ENCODE results near the gene STK10.

Gene STK10

GRCh38 chr5:172178991-172179989 is 8.7 kb downstream of the STK10 start:
- TF ChIP-seq CTCF (IDR thresholded peaks at IDR 0.05; ENCODE audit: low read depth, low read length): no peak
- no peak for DNase-seq (ENCODE audit: extremely low read depth, low read depth)

- TF ChIP-seq CTCF (IDR thresholded peaks at IDR 0.05; ENCODE audit: low read depth, low read length): no peak
- no peak for DNase-seq (ENCODE audit: extremely low read depth, low read depth)
Measured at GRCh38 chr5:172178301-172178987, 9.6 kb downstream of the STK10 start.

- no peak for DNase-seq (ENCODE audit: extremely low read depth, low read depth)
- no peak for TF ChIP-seq CTCF (IDR thresholded peaks at IDR 0.05; ENCODE audit: low read depth, low read length)
Measured at GRCh38 chr5:172177176-172177575, 10.8 kb downstream of the STK10 start.

- TF ChIP-seq CTCF (IDR thresholded peaks at IDR 0.05; ENCODE audit: low read depth, low read length): no peak
- DNase-seq (ENCODE audit: extremely low read depth, low read depth): no peak
Measured at GRCh38 chr5:172175263-172175719, 12.7 kb downstream of the STK10 start.

GRCh38 chr5:172173564-172174153 is 14.4 kb downstream of the STK10 start:
- DNase-seq (ENCODE audit: extremely low read depth, low read depth): no peak
- no peak for TF ChIP-seq CTCF (IDR thresholded peaks at IDR 0.05; ENCODE audit: low read depth, low read length)

- no peak for DNase-seq (ENCODE audit: extremely low read depth, low read depth)
- no peak for TF ChIP-seq CTCF (IDR thresholded peaks at IDR 0.05; ENCODE audit: low read depth, low read length)
Measured at GRCh38 chr5:172172912-172173563, 15.0 kb downstream of the STK10 start.
